A549 (cell line): ENCODE data around the gene DIS3L2. TPM values are rescaled to one million over a fixed set of nuclear protein-coding genes. Genes with fewer than 3 reads are reported as not detected.

ENCODE experiments used
- ATAC-seq, 2 experiments: fragments of 200-7000 bp in 1 of 2; fragments of >200 bp in 1 of 2; cut with Nextera tagmentation in 1 of 2; cut with Tn5 transposase in 1 of 2; 3 replicates each; pipeline versions ENCODE4 v1.8.0 to v1.9.1; 2018 to 2020; ENCODE audit warnings: mild to moderate bottlenecking in 1 of 2, moderate library complexity in 1 of 2
- CTCF ChIA-PET: fragments of 300-600 bp; sonication (Branson Sonifier 250); formaldehyde crosslinking; extraction: SDS; loops from one replicate; lab custom pipeline; 2021; ENCODE audit warnings: antibody characterized with exemption, inconsistent platforms; lab: Yijun Ruan, JAX
- POLR2A ChIA-PET: fragments of 350-600 bp; formaldehyde crosslinking; extraction: SDS; loops from one replicate; lab custom pipeline; 2021; ENCODE audit warnings: antibody characterized with exemption, inconsistent platforms; lab: Yijun Ruan, JAX
- DNase-seq, 2 experiments: peaks; one replicate each; pipeline versions ENCODE4 v3.0.0 to v3.0.0-alpha.2; 2011 to 2016; ENCODE audit warnings: low read depth in 1 of 2, low spot score in 1 of 2
- FAIRE-seq: peaks from 2 replicates; lab custom pipeline; 2011; peaks lifted over from hg19 to GRCh38; lab: Jason Lieb, UNC
- H3K27ac ChIP-seq, 2 experiments: fragments of >200 bp; sonication (Bioruptor Twin); formaldehyde crosslinking; 3 replicates each; pipeline ENCODE4 v1.5.1; 2016 to 2017
- H3K4me1 ChIP-seq: fragments of >200 bp; sonication (Bioruptor Twin); formaldehyde crosslinking; 3 replicates; pipeline ENCODE4 v1.6.1; 2016
- H3K4me2 ChIP-seq: fragments of >200 bp; sonication (Bioruptor Twin); formaldehyde crosslinking; 3 replicates; pipeline ENCODE4 v1.6.1; 2016
- H3K4me3 ChIP-seq: fragments of >200 bp; sonication (Bioruptor Twin); formaldehyde crosslinking; 3 replicates; pipeline ENCODE4 v1.5.1; 2016
- H3K9me3 ChIP-seq: fragments of >200 bp; sonication (Bioruptor Twin); formaldehyde crosslinking; 3 replicates; pipeline ENCODE4 v1.6.1; 2016
- ATOH8 ChIP-seq: fragments of 250-450 bp; sonication (Bioruptor Pico); IDR thresholded peaks from 2 replicates; pipeline ENCODE4 v1.5.0; 2020; ENCODE audit warnings: low read depth, mild to moderate bottlenecking, moderate library complexity
- CBX2 ChIP-seq: fragments of 200-600 bp; sonication (generic); IDR thresholded peaks from 2 replicates; pipeline ENCODE4 v1.6.1; 2016; ENCODE audit warnings: low read depth, mild to moderate bottlenecking, borderline replicate concordance
- CEBPB ChIP-seq, 2 experiments: fragments of >200 bp in 1 of 2; sonication (Bioruptor Twin) in 1 of 2; formaldehyde crosslinking in 1 of 2; IDR thresholded peaks; 2 replicates each; pipeline ENCODE4 v1.6.1; 2012 to 2016
- CHD2 ChIP-seq: fragments of 150-350 bp; IDR thresholded peaks from 2 replicates; pipeline ENCODE4 v1.6.1; 2014; ENCODE audit warnings: low read length; ENCODE audit not compliant: partially characterized antibody
- CTCF ChIP-seq: fragments of >200 bp; sonication (Bioruptor Twin); formaldehyde crosslinking; IDR thresholded peaks from 3 replicates; pipeline ENCODE4 v1.5.1; 2016
- E2F6 ChIP-seq: IDR thresholded peaks from 2 replicates; pipeline ENCODE4 v1.6.1; 2012; ENCODE audit warnings: low read depth, borderline replicate concordance
- ESRRA ChIP-seq: fragments of 150-350 bp; IDR thresholded peaks from 2 replicates; pipeline ENCODE4 v1.6.1; 2014; ENCODE audit warnings: mild to moderate bottlenecking, low read length, borderline replicate concordance
- FOXS1 ChIP-seq: fragments of 250-450 bp; sonication (Bioruptor Pico); IDR thresholded peaks from 2 replicates; pipeline ENCODE4 v1.5.0; 2020; ENCODE audit warnings: mild to moderate bottlenecking, moderate library complexity
- HDAC2 ChIP-seq: fragments of 200-600 bp; sonication (generic); IDR thresholded peaks from 2 replicates; pipeline ENCODE4 v1.6.1; 2016
- HMGXB4 ChIP-seq: fragments of 250-450 bp; sonication (Bioruptor Pico); IDR thresholded peaks from 2 replicates; pipeline ENCODE4 v1.5.0; 2021; ENCODE audit warnings: mild to moderate bottlenecking, moderate library complexity, borderline replicate concordance
- HOXB5 ChIP-seq: fragments of 250-450 bp; sonication (Bioruptor Pico); IDR thresholded peaks from 2 replicates; pipeline ENCODE4 v1.5.0; 2020; ENCODE audit warnings: mild to moderate bottlenecking, moderate library complexity
- JUNB ChIP-seq: fragments of >200 bp; sonication (Bioruptor Twin); formaldehyde crosslinking; IDR thresholded peaks from 2 replicates; pipeline ENCODE4 v1.6.1; 2016
- KDM5A ChIP-seq: fragments of 200-600 bp; sonication (generic); IDR thresholded peaks from 2 replicates; pipeline ENCODE4 v1.6.1; 2016; ENCODE audit warnings: antibody characterized with exemption, mild to moderate bottlenecking
- MAX ChIP-seq: IDR thresholded peaks from 2 replicates; pipeline ENCODE4 v1.6.1; 2012
- MAZ ChIP-seq: fragments of 150-350 bp; IDR thresholded peaks from 2 replicates; pipeline ENCODE4 v1.6.1; 2014; ENCODE audit warnings: antibody characterized with exemption, low read depth, low read length, borderline replicate concordance
- MYC ChIP-seq: IDR thresholded peaks from 2 replicates; pipeline ENCODE4 v1.6.1; 2012; ENCODE audit warnings: mild to moderate bottlenecking, inconsistent platforms, low read length, improper control_type of control experiment, borderline replicate concordance
- NPAS2 ChIP-seq: fragments of 250-450 bp; sonication (Bioruptor Pico); IDR thresholded peaks from 2 replicates; pipeline ENCODE4 v1.8.0; 2022; ENCODE audit warnings: mild to moderate bottlenecking, moderate library complexity, borderline replicate concordance
- PHF8 ChIP-seq: fragments of 200-600 bp; sonication (generic); IDR thresholded peaks from 2 replicates; pipeline ENCODE4 v1.6.1; 2016; ENCODE audit warnings: low read depth, mild to moderate bottlenecking, antibody characterized with exemption, moderate library complexity, borderline replicate concordance
- POLR2A ChIP-seq: IDR thresholded peaks from 2 replicates; pipeline ENCODE4 v1.6.1; 2012; ENCODE audit warnings: mild to moderate bottlenecking, low read length
- POLR2AphosphoS2 ChIP-seq: conservative IDR thresholded peaks from 2 replicates; pipeline ENCODE4 v1.6.1; 2012; ENCODE audit warnings: low read length, improper control_type of control experiment, inconsistent platforms
- RAD21 ChIP-seq, 2 experiments: fragments of >200 bp in 1 of 2; sonication (Bioruptor Twin) in 1 of 2; formaldehyde crosslinking in 1 of 2; IDR thresholded peaks in 1 of 2; conservative IDR thresholded peaks in 1 of 2; 2 replicates in 1 of 2; 3 replicates in 1 of 2; pipeline ENCODE4 v1.6.1; 2012 to 2018; ENCODE audit warnings: inconsistent platforms in 1 of 2
- RCOR1 ChIP-seq: fragments of 150-350 bp; IDR thresholded peaks from 2 replicates; pipeline ENCODE4 v1.6.1; 2014; ENCODE audit warnings: antibody characterized with exemption, low read length, low read depth
- SMC3 ChIP-seq: fragments of >200 bp; sonication (Bioruptor Twin); formaldehyde crosslinking; IDR thresholded peaks from 3 replicates; pipeline ENCODE4 v1.6.1; 2018; ENCODE audit warnings: inconsistent platforms
- TP53 ChIP-seq: fragments of 250-450 bp; sonication (Bioruptor Pico); IDR thresholded peaks from 2 replicates; pipeline ENCODE4 v1.5.0; 2021; ENCODE audit warnings: mild to moderate bottlenecking, moderate library complexity
- USF2 ChIP-seq: fragments of 450-650 bp; IDR thresholded peaks from 2 replicates; pipeline ENCODE4 v1.6.1; 2014; ENCODE audit warnings: antibody characterized with exemption
- ZC3H11A ChIP-seq: fragments of 450-650 bp; IDR thresholded peaks from 2 replicates; pipeline ENCODE4 v1.6.1; 2014; ENCODE audit warnings: antibody characterized with exemption, mild to moderate bottlenecking
- ZFP36 ChIP-seq: fragments of 450-650 bp; IDR thresholded peaks from 2 replicates; pipeline ENCODE4 v1.6.1; 2014; ENCODE audit warnings: borderline replicate concordance; ENCODE audit not compliant: partially characterized antibody
- ZSCAN20 ChIP-seq: fragments of 250-450 bp; sonication (Bioruptor Pico); IDR thresholded peaks from 2 replicates; pipeline ENCODE4 v1.8.0; 2022; ENCODE audit warnings: mild to moderate bottlenecking, moderate library complexity
- WGBS: methylation state at CpG from one replicate; pipeline ENCODE4 v1.1.6; 2017; ENCODE audit errors: missing lambda C conversion rate; 5-methylcytosine and 5-hydroxymethylcytosine counted together
- polyA plus RNA-seq, 4 experiments: library from polyadenylated mRNA; depleted of rRNA in 3 of 4; stranded (reverse); fragments of >200 nt; fragmentation: RNase III in 1 of 4; extraction: RNeasy Plus Mini Kit Qiagen cat#74134 plus additional on column Dnase treatment in 1 of 4; gene quantifications; 2 replicates in 3 of 4; 3 replicates in 1 of 4; pipeline ENCODE4 v1.2.3, GENCODE V29; 2011 to 2017
- TF ChIP-seq, protein P1 (sequence below): fragments of >200 bp; sonication (Bioruptor Twin); formaldehyde crosslinking; IDR thresholded peaks from 2 replicates; pipeline ENCODE4 v1.6.1; 2016

DIS3L2 gene
- polyA plus RNA-seq, 2 of the 4 experiments (the other 2 are of a cell fraction) = 14.9 to 15.4 TPM

GRCh38 chr2:231920366-231920765 is 41.1 kb upstream of the DIS3L2 start:
- Histone ChIP-seq H3K4me3 (no peak overlapping the region), H3K9me3 (no peaks in the 10 kb centered on the region), H3K4me2 (no peak overlapping the region), H3K27ac (no peak overlapping the region), H3K4me1 (no peaks in the 10 kb centered on the region)
- ChIA-PET POLR2A (no interaction called here), CTCF (interaction anchor here (0.7 to 12.7 kb wide), 7 partner anchors 15 to 542 kb away, joined by 3 to 154 read pairs (median 12); no protein-coding TSS in a partner anchor)
- no peak for TF ChIP-seq E2F6
- no peak for TF ChIP-seq JUNB
- TF ChIP-seq FOXS1 = no peak
- TF ChIP-seq HDAC2 = no peak
- TF ChIP-seq ESRRA = no peak
- no peak for TF ChIP-seq CHD2
- TF ChIP-seq HOXB5 (CRISPR knock-in tag) = no peak
- no peak for TF ChIP-seq CEBPB (IDR thresholded peaks at IDR 0.05)
- no peak for TF ChIP-seq TP53 (CRISPR knock-in tag)
- TF ChIP-seq POLR2AphosphoS2 = no peak
- no peak for TF ChIP-seq ZC3H11A
- TF ChIP-seq, protein P1, sequence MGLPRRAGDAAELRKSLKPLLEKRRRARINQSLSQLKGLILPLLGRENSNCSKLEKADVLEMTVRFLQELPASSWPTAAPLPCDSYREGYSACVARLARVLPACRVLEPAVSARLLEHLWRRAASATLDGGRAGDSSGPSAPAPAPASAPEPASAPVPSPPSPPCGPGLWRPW = no peak
- no peak for TF ChIP-seq SMC3
- TF ChIP-seq ATOH8 (CRISPR knock-in tag) = no peak
- TF ChIP-seq PHF8 = no peak
- no peak for TF ChIP-seq RCOR1
- 33% methylated on average over 1 of the region's 3 CpGs for WGBS
- no peak for FAIRE-seq
- no peak for ATAC-seq
- DNase-seq = no peak

DNA sequence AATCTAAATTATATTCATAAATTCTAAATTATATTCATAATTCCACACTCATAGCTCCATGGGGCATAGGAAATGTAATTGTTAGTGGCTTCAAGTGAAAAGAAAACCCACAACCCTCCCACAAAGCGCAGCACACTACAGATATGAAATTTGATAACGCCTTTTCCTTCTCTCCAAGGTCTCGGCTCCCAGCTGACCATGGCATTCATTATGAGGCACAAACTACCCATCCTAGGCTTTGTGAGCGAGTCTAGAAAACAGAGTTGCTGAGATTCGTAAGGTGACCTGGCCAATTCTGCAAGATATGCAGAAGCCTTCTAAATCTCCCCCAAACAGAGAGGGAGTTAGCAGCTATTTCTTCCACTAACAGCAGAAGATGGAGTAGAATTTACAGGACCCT is 40.7 kb upstream of the DIS3L2 start:
- no peak for ATAC-seq
- Histone ChIP-seq H3K4me3 (no peak overlapping the region), H3K27ac (no peak overlapping the region), H3K4me2 (no peak overlapping the region), H3K4me1 (no peaks in the 10 kb centered on the region), H3K9me3 (no peaks in the 10 kb centered on the region)
- DNase-seq = no peak
- no peak for FAIRE-seq
- CTCF ChIA-PET = interaction anchor here (0.7 to 12.7 kb wide), 6 partner anchors 15 to 601 kb away, joined by 4 to 154 read pairs (median 41); no protein-coding TSS in a partner anchor
- TF ChIP-seq ZSCAN20 (CRISPR knock-in tag) (no peak), POLR2AphosphoS2 (no peak), TP53 (CRISPR knock-in tag) (no peak), ZFP36 (no peak), CEBPB (IDR thresholded peaks at IDR 0.05) (no peak), HOXB5 (CRISPR knock-in tag) (no peak), CTCF (no peak), MYC (no peak), HMGXB4 (CRISPR knock-in tag) (no peak), KDM5A (no peak), MAX (no peak), RAD21 (conservative IDR thresholded peaks at IDR 0.05 in 1 of 2, IDR thresholded peaks at IDR 0.05 in 1 of 2) (no peak), USF2 (no peak), E2F6 (no peak), NPAS2 (CRISPR knock-in tag) (no peak), CBX2 (no peak), MAZ (no peak), POLR2A (no peak)
- POLR2A ChIA-PET = no interaction called here
- 61% methylated on average over 5 of the region's 5 CpGs for WGBS
